Upper lobe of left lung (tissue), 6 donors: ENCODE data around the gene ZDHHC20. TPM values are rescaled to one million over a fixed set of nuclear protein-coding genes. Genes with fewer than 3 reads are reported as not detected.

Experiments used
- ATAC-seq, 2 donors: fragments of 200-7000 bp; cut with Tn5 transposase; one replicate each; pipeline ENCODE4 v1.9.1; 2022; ENCODE audit warnings: mild to moderate bottlenecking in 2 of 2, moderate library complexity in 2 of 2; ENCODE audit not compliant: low FRiP score in 2 of 2
- DNase-seq, 2 donors: peaks; one replicate each; pipeline ENCODE4 v3.0.0-alpha.2; 2019 to 2020
- H3K27ac ChIP-seq, 4 donors: fragments of 200-600 bp; sonication (generic); one replicate each; pipeline ENCODE4 v1.5.1; 2016 to 2019
- H3K27me3 ChIP-seq, 4 donors: fragments of 200-600 bp; sonication (generic); one replicate each; pipeline ENCODE4 v1.5.1; 2017 to 2019
- H3K36me3 ChIP-seq, 4 donors: fragments of 200-600 bp; sonication (generic); one replicate each; pipeline ENCODE4 v1.5.1; 2016 to 2019
- H3K4me1 ChIP-seq, 4 donors: fragments of 200-600 bp; sonication (generic); one replicate each; pipeline ENCODE4 v1.5.1; 2018 to 2019
- H3K4me3 ChIP-seq, 4 donors: fragments of 200-600 bp; sonication (generic); one replicate each; pipeline ENCODE4 v1.5.1; 2017 to 2019; ENCODE audit warnings: mild to moderate bottlenecking in 2 of 4, moderate library complexity in 1 of 4
- H3K9me3 ChIP-seq, 4 donors: fragments of 200-600 bp; sonication (generic); one replicate each; pipeline ENCODE4 v1.5.1; 2018 to 2019
- EP300 ChIP-seq, 4 donors: sonication (generic); formaldehyde crosslinking; IDR thresholded peaks; one replicate each; pipeline ENCODE4 v1.5.1; 2017; ENCODE audit warnings: antibody characterized with exemption in 4 of 4, control low read depth in 2 of 4
- POLR2A ChIP-seq, 4 donors: fragments of 450-650 bp; IDR thresholded peaks; one replicate each; pipeline ENCODE4 v1.5.1; 2016 to 2017; ENCODE audit warnings: antibody characterized with exemption in 4 of 4, mild to moderate bottlenecking in 2 of 4
- POLR2AphosphoS5 ChIP-seq, 2 donors: sonication (generic); formaldehyde crosslinking; IDR thresholded peaks; one replicate each; pipeline ENCODE4 v1.5.1; 2017; ENCODE audit warnings: antibody characterized with exemption in 2 of 2
- WGBS, 2 donors: methylation state at CpG; one replicate each; pipeline ENCODE4 v1.1.5; 2017 to 2018; 5-methylcytosine and 5-hydroxymethylcytosine counted together
- total RNA-seq, 6 donors: library from RNA; depleted of rRNA in 4 of 6; stranded (reverse); fragments of >200 nt in 4 of 6; gene quantifications; one replicate each; pipeline versions ENCODE4 v1.1.0 to v1.2.1, GENCODE V29; 2016 to 2021
- TF ChIP-seq, protein P1 (sequence below), 6 experiments: fragments of 450-650 bp in 4 of 6; fragments of 200-600 bp in 2 of 6; sonication (generic) in 2 of 6; IDR thresholded peaks; one replicate each; pipeline ENCODE4 v1.5.1; 2016 to 2019; ENCODE audit warnings: antibody characterized with exemption in 6 of 6
- donor health status: DM: no; HTN: no; CAD: no; lungs with moderate emphysema.
- donor health status: DM: no; HTN: yes; CAD: no; lungs with severe emphysema.

ZDHHC20 gene
- total RNA-seq, 6 donors from 2014 or later, result 26.2 to 124 (median 72.0) TPM

GRCh38 chr13:21365574-21365973 is 93.5 kb downstream of the ZDHHC20 start:
- ATAC-seq, result no peak
- H3K9me3 ChIP-seq, result peaks cover 0 to 3% (median 0%) of the 10 kb centered on the region in 4 donors
- DNase-seq, result no peak
- no peaks in the 10 kb centered on the region for H3K27me3 ChIP-seq
- no peak overlapping the region for H3K27ac ChIP-seq
- H3K36me3 ChIP-seq, result no peaks in the 10 kb centered on the region
- TF ChIP-seq, protein P1, sequence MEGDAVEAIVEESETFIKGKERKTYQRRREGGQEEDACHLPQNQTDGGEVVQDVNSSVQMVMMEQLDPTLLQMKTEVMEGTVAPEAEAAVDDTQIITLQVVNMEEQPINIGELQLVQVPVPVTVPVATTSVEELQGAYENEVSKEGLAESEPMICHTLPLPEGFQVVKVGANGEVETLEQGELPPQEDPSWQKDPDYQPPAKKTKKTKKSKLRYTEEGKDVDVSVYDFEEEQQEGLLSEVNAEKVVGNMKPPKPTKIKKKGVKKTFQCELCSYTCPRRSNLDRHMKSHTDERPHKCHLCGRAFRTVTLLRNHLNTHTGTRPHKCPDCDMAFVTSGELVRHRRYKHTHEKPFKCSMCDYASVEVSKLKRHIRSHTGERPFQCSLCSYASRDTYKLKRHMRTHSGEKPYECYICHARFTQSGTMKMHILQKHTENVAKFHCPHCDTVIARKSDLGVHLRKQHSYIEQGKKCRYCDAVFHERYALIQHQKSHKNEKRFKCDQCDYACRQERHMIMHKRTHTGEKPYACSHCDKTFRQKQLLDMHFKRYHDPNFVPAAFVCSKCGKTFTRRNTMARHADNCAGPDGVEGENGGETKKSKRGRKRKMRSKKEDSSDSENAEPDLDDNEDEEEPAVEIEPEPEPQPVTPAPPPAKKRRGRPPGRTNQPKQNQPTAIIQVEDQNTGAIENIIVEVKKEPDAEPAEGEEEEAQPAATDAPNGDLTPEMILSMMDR (IDR thresholded peaks at IDR 0.05), result no peak
- TF ChIP-seq EP300 (IDR thresholded peaks at IDR 0.05) (no peak), POLR2A (IDR thresholded peaks at IDR 0.05) (no peak), POLR2AphosphoS5 (IDR thresholded peaks at IDR 0.05) (no peak)
- no peaks in the 10 kb centered on the region for H3K4me1 ChIP-seq
- H3K4me3 ChIP-seq, result no peak overlapping the region
- WGBS, 2 donors, result 67 to 77% methylated on average over 4 of the region's 4 CpGs

DNA sequence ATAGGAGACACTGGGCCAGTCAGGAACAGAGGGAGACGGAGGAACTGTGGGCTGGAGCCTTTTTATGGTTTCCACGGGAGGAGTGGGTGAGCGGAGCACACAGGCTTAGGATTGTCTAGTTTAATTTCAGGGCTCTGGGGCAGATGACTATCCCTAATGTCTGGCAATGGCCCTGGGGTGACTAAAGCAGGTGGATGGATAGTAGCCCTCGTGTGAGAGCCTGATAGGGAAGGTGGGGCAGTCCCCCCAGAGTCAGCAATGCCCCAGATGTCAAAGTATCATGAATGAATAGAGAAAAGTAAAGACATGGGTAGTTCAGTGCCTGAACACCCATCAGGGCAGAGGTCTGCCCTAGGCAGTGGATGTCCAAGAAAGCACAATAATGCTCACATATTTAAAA is 94.2 kb downstream of the ZDHHC20 start:
- WGBS, 2 donors, result 76 to 87% methylated on average over 4 of the region's 4 CpGs
- Histone ChIP-seq H3K4me1 (no peaks in the 10 kb centered on the region), H3K27me3 (no peaks in the 10 kb centered on the region), H3K36me3 (no peaks in the 10 kb centered on the region), H3K4me3 (no peak overlapping the region), H3K27ac (no peak overlapping the region), H3K9me3 (peaks cover 0 to 3% (median 0%) of the 10 kb centered on the region in 4 donors)
- no peak for ATAC-seq
- no peak for DNase-seq
- TF ChIP-seq POLR2A (IDR thresholded peaks at IDR 0.05), result no peak
- TF ChIP-seq POLR2AphosphoS5 (IDR thresholded peaks at IDR 0.05), result no peak
- no peak for TF ChIP-seq EP300 (IDR thresholded peaks at IDR 0.05)
- TF ChIP-seq, protein P1 (IDR thresholded peaks at IDR 0.05), result no peak

- TF ChIP-seq POLR2AphosphoS5 (IDR thresholded peaks at IDR 0.05) (no peak), POLR2A (IDR thresholded peaks at IDR 0.05) (no peak), EP300 (IDR thresholded peaks at IDR 0.05) (no peak)
- TF ChIP-seq, protein P1 (IDR thresholded peaks at IDR 0.05), result no peak
- WGBS, 2 donors, result 89 to 92% methylated on average over 4 to 6 of the region's 7 CpGs
- H3K36me3 ChIP-seq, result no peaks in the 10 kb centered on the region
- H3K9me3 ChIP-seq, result peaks cover 0 to 3% (median 0%) of the 10 kb centered on the region in 4 donors
- H3K27me3 ChIP-seq, result no peaks in the 10 kb centered on the region
- no peak overlapping the region for H3K4me3 ChIP-seq
- ATAC-seq (no peak), DNase-seq (no peak)
- no peak overlapping the region for H3K27ac ChIP-seq
- H3K4me1 ChIP-seq, result no peaks in the 10 kb centered on the region
These were observed 94.7 kb downstream of the ZDHHC20 start for GRCh38 chr13:21364357-21364756.

- no peak for TF ChIP-seq POLR2A (IDR thresholded peaks at IDR 0.05)
- ATAC-seq (no peak), DNase-seq (no peak)
- Histone ChIP-seq H3K9me3 (peaks cover 0 to 3% (median 0%) of the 10 kb centered on the region in 4 donors), H3K4me3 (no peak overlapping the region), H3K27me3 (no peaks in the 10 kb centered on the region), H3K27ac (no peak overlapping the region), H3K36me3 (no peaks in the 10 kb centered on the region), H3K4me1 (no peaks in the 10 kb centered on the region)
- 84 to 88% methylated on average over 4 of the region's 4 CpGs for WGBS, 2 donors
These were observed 96.4 kb downstream of the ZDHHC20 start for GRCh38 chr13:21362741-21363140.

DNA sequence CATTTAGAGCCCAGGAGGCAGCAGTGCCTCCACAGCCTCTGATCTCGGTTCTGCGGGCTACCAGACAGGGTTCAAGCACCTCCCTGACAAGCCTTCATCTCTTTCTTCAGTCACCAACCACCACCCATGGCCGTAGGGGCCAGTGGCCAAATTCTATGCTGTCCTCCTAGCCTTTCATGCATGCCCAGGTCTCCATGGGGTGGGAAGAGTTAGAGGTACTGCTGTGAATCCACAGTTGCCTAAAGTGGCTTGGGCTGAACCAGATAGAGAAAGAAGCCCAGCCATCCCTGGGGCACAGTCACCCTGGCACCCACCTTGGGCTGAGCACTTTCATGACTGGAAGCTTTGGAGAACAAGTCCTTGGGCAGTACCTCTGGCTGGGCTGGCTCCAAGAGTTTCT is 97.4 kb downstream of the ZDHHC20 start:
- H3K9me3 ChIP-seq, result peaks cover 0 to 3% (median 0%) of the 10 kb centered on the region in 4 donors
- WGBS, 2 donors, result 73 to 87% methylated on average over 3 of the region's 3 CpGs
- DNase-seq, result no peak
- H3K27ac ChIP-seq, result no peak overlapping the region
- no peaks in the 10 kb centered on the region for H3K36me3 ChIP-seq
- no peaks in the 10 kb centered on the region for H3K27me3 ChIP-seq
- no peaks in the 10 kb centered on the region for H3K4me1 ChIP-seq
- TF ChIP-seq POLR2AphosphoS5 (IDR thresholded peaks at IDR 0.05) (no peak), POLR2A (IDR thresholded peaks at IDR 0.05) (no peak), EP300 (IDR thresholded peaks at IDR 0.05) (no peak)
- TF ChIP-seq, protein P1 (IDR thresholded peaks at IDR 0.05), result no peak
- H3K4me3 ChIP-seq, result no peak overlapping the region
- ATAC-seq, result no peak
